HepG2 (cell line): ENCODE data around the gene TLCD1. TPM values are rescaled to one million over a fixed set of nuclear protein-coding genes. Genes with fewer than 3 reads are reported as not detected.

ENCODE experiments used
- ATRX ChIP-seq: sonication (generic); formaldehyde crosslinking; IDR thresholded peaks from 2 replicates; pipeline ENCODE4 v1.4.0; 2020; ENCODE audit warnings: missing genetic modification reagents, borderline replicate concordance
- ELF3 ChIP-seq: IDR thresholded peaks from 2 replicates; pipeline ENCODE4 v1.6.1; 2016; ENCODE audit warnings: missing genetic modification reagents, missing compliant biosample characterization
- EP300 ChIP-seq, 3 experiments: sonication (generic) in 1 of 3; formaldehyde crosslinking in 1 of 3; IDR thresholded peaks; 2 replicates each; pipeline versions ENCODE4 v1.5.1 to v1.6.1; 2011 to 2020; ENCODE audit warnings: low read depth in 2 of 3, low read length in 2 of 3, borderline replicate concordance in 1 of 3, improper control_type of control experiment in 1 of 3, mild to moderate bottlenecking in 1 of 3, missing genetic modification reagents in 1 of 3, moderate library complexity in 1 of 3
- HDAC6 ChIP-seq: fragments of 200-600 bp; sonication (generic); IDR thresholded peaks from 2 replicates; pipeline ENCODE4 v1.7.0; 2017; ENCODE audit warnings: mild to moderate bottlenecking, antibody characterized with exemption, low read length, low read depth
- HHEX ChIP-seq: IDR thresholded peaks from 2 replicates; pipeline ENCODE4 v1.6.1; 2016; ENCODE audit warnings: control low read depth
- NCOR1 ChIP-seq: fragments of 200-600 bp; sonication (generic); IDR thresholded peaks from 2 replicates; pipeline ENCODE4 v1.7.0; 2017; ENCODE audit warnings: antibody characterized with exemption, low read length, borderline replicate concordance
- NFE2L2 ChIP-seq: fragments of 150-350 bp; IDR thresholded peaks from 2 replicates; pipeline ENCODE4 v1.6.1; 2014; ENCODE audit warnings: low read length
- NFKBIZ ChIP-seq: IDR thresholded peaks from 2 replicates; pipeline ENCODE4 v1.6.1; 2018; ENCODE audit warnings: missing genetic modification reagents, missing compliant biosample characterization
- PHF8 ChIP-seq: sonication (generic); formaldehyde crosslinking; IDR thresholded peaks from 2 replicates; pipeline ENCODE4 v1.5.0; 2020; ENCODE audit warnings: missing genetic modification reagents
- POGZ ChIP-seq: sonication (generic); formaldehyde crosslinking; IDR thresholded peaks from 2 replicates; pipeline ENCODE4 v1.4.0; 2020; ENCODE audit warnings: mild to moderate bottlenecking, missing genetic modification reagents
- RFX5 ChIP-seq: IDR thresholded peaks from 2 replicates; pipeline ENCODE4 v1.6.1; 2011; ENCODE audit warnings: low read depth, low read length, improper control_type of control experiment
- SOX6 ChIP-seq, 2 experiments: fragments of 450-650 bp in 1 of 2; sonication (generic) in 1 of 2; formaldehyde crosslinking in 1 of 2; IDR thresholded peaks; 2 replicates each; pipeline versions ENCODE4 v1.4.0 to v1.6.1; 2017 to 2020; ENCODE audit warnings: antibody characterized with exemption in 1 of 2, mild to moderate bottlenecking in 1 of 2, missing genetic modification reagents in 1 of 2
- SP140L ChIP-seq: sonication (generic); formaldehyde crosslinking; IDR thresholded peaks from 2 replicates; pipeline ENCODE4 v1.4.0; 2020; ENCODE audit warnings: missing genetic modification reagents, borderline replicate concordance
- ZFP90 ChIP-seq: sonication (generic); formaldehyde crosslinking; IDR thresholded peaks from 2 replicates; pipeline ENCODE4 v1.8.0; 2022; ENCODE audit warnings: missing genetic modification reagents, mild to moderate bottlenecking, inconsistent platforms, borderline replicate concordance
- ZFX ChIP-seq: sonication (generic); formaldehyde crosslinking; IDR thresholded peaks from 2 replicates; pipeline ENCODE4 v1.4.0; 2020; ENCODE audit warnings: mild to moderate bottlenecking, low read depth, missing genetic modification reagents, moderate library complexity
- ZNF33A ChIP-seq: sonication (generic); formaldehyde crosslinking; IDR thresholded peaks from 2 replicates; pipeline ENCODE4 v1.5.1; 2020; ENCODE audit warnings: missing genetic modification reagents, mild to moderate bottlenecking, moderate library complexity, borderline replicate concordance
- ZNF605 ChIP-seq: sonication (generic); formaldehyde crosslinking; IDR thresholded peaks from 2 replicates; pipeline ENCODE4 v1.8.0; 2022; ENCODE audit warnings: mild to moderate bottlenecking, missing genetic modification reagents
- ZSCAN21 ChIP-seq: sonication (generic); formaldehyde crosslinking; IDR thresholded peaks from 2 replicates; pipeline ENCODE4 v1.8.0; 2022; ENCODE audit warnings: mild to moderate bottlenecking, missing genetic modification reagents, moderate library complexity, borderline replicate concordance
- polyA plus RNA-seq, 8 experiments: library from polyadenylated mRNA; depleted of rRNA in 3 of 8; stranded (reverse) in 7 of 8; unstranded in 1 of 8; fragments of >200 nt; fragmentation: Illumina TruSeq in 4 of 8; extraction: Trizol in 4 of 8; gene quantifications; 2 replicates each; pipeline versions ENCODE4 v1.2.1 to v1.2.3, GENCODE V29; 2011 to 2016; ENCODE audit warnings: low read depth in 4 of 8, missing spikeins in 1 of 8, mixed read lengths in 1 of 8; ENCODE audit not compliant: insufficient read depth in 1 of 8
- total RNA-seq, 5 experiments: library from RNA; depleted of rRNA; stranded (reverse); fragments of >200 nt; fragmentation: Illumina TruSeq; extraction: Trizol; gene quantifications; 2 replicates each; pipeline ENCODE4 v1.2.3, GENCODE V29; 2016; ENCODE audit warnings: low read depth in 1 of 5
- TF ChIP-seq, protein P1 (sequence below): sonication (generic); formaldehyde crosslinking; IDR thresholded peaks from 2 replicates; pipeline ENCODE4 v1.4.0; 2020; ENCODE audit warnings: missing genetic modification reagents
- TF ChIP-seq, protein P2 (sequence below): fragments of 450-650 bp; IDR thresholded peaks from 2 replicates; pipeline ENCODE4 v1.6.1; 2016
- TF ChIP-seq, protein P3 (sequence below): sonication (generic); formaldehyde crosslinking; IDR thresholded peaks from 2 replicates; pipeline ENCODE4 v1.4.0; 2020; ENCODE audit warnings: missing genetic modification reagents, mild to moderate bottlenecking, borderline replicate concordance

Gene TLCD1
- total and polyA plus RNA-seq, 2 of the 13 experiments (the other 11 are each of a cell fraction or from before 2014, with no cell fraction given), result 14.9 to 19.6 TPM

DNA sequence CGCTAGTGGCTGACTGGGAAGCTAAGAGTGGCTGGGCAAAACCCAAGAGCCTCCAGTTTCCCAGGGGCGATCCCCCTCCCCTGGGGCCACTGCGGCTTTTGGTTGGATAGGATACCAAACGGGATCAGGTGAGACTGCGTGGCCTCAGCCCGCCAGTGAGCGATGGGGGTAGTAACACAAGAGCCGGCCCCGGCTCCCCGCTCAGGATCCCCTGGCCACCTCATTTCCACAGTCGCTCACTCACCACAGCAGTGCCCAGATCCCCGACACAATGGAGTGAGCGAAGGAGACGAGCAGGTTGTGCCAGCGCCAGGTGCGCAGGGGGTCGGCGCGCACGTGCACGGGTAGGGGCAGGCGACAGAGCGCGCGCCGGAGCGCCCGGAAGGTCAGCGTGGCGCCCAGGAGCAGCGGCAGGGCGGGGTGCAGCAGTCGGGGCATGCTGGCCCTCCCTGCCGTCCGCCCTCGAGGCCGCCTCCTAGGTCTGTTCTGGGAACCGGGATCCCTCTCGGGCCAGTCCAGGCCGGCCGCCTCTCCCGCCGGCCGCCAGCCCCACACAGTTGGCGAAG, 290 bp downstream of the TLCD1 start (continued):
- TF ChIP-seq ZFP90 (CRISPR knock-in tag) (no peak; the same call in 1 of the 2 replicates), ATRX (CRISPR knock-in tag) (no peak), NCOR1 (no peak), HHEX (CRISPR knock-in tag) (no peak), SOX6 (IDR thresholded peaks at IDR 0.05) (no peak), SOX6 (CRISPR knock-in tag; IDR thresholded peaks at IDR 0.05) (peak; percentile 54), ZNF33A (CRISPR knock-in tag) (no peak), EP300 (IDR thresholded peaks at IDR 0.05; ENCODE audit: low read depth in 2 of 2, low read length in 2 of 2) (no peak), EP300 (CRISPR knock-in tag; IDR thresholded peaks at IDR 0.05; ENCODE audit: borderline replicate concordance) (peak; percentile 10; the same call in 1 of the 2 replicates), ZFX (CRISPR knock-in tag) (peak; percentile 79), RFX5 (no peak), ZSCAN21 (CRISPR knock-in tag) (peak; percentile 96; the same call in 1 of the 2 replicates), NFKBIZ (CRISPR knock-in tag) (no peak), SP140L (CRISPR knock-in tag) (0 out of 2 replicates have a peak, but pooled peaks have one; percentile 22), HDAC6 (no peak), PHF8 (peak; percentile 45; the same call in 1 of the 2 replicates), NFE2L2 (no peak), ZNF605 (CRISPR knock-in tag) (0 out of 2 replicates have a peak, but pooled peaks have one; percentile 66), ELF3 (CRISPR knock-in tag) (0 out of 2 replicates have a peak, but pooled peaks have one; percentile 47), POGZ (CRISPR knock-in tag) (no peak; the same call in none of the 2 replicates)
- TF ChIP-seq, protein P1, sequence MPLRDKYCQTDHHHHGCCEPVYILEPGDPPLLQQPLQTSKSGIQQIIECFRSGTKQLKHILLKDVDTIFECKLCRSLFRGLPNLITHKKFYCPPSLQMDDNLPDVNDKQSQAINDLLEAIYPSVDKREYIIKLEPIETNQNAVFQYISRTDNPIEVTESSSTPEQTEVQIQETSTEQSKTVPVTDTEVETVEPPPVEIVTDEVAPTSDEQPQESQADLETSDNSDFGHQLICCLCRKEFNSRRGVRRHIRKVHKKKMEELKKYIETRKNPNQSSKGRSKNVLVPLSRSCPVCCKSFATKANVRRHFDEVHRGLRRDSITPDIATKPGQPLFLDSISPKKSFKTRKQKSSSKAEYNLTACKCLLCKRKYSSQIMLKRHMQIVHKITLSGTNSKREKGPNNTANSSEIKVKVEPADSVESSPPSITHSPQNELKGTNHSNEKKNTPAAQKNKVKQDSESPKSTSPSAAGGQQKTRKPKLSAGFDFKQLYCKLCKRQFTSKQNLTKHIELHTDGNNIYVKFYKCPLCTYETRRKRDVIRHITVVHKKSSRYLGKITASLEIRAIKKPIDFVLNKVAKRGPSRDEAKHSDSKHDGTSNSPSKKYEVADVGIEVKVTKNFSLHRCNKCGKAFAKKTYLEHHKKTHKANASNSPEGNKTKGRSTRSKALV (CRISPR knock-in tag), result peak; percentile 87; the same call in 1 of the 2 replicates
- TF ChIP-seq, protein P2, sequence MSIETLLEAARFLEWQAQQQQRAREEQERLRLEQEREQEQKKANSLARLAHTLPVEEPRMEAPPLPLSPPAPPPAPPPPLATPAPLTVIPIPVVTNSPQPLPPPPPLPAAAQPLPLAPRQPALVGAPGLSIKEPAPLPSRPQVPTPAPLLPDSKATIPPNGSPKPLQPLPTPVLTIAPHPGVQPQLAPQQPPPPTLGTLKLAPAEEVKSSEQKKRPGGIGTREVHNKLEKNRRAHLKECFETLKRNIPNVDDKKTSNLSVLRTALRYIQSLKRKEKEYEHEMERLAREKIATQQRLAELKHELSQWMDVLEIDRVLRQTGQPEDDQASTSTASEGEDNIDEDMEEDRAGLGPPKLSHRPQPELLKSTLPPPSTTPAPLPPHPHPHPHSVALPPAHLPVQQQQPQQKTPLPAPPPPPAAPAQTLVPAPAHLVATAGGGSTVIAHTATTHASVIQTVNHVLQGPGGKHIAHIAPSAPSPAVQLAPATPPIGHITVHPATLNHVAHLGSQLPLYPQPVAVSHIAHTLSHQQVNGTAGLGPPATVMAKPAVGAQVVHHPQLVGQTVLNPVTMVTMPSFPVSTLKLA, result peak; percentile 42; the same call in 1 of the 2 replicates
- TF ChIP-seq, protein P3, sequence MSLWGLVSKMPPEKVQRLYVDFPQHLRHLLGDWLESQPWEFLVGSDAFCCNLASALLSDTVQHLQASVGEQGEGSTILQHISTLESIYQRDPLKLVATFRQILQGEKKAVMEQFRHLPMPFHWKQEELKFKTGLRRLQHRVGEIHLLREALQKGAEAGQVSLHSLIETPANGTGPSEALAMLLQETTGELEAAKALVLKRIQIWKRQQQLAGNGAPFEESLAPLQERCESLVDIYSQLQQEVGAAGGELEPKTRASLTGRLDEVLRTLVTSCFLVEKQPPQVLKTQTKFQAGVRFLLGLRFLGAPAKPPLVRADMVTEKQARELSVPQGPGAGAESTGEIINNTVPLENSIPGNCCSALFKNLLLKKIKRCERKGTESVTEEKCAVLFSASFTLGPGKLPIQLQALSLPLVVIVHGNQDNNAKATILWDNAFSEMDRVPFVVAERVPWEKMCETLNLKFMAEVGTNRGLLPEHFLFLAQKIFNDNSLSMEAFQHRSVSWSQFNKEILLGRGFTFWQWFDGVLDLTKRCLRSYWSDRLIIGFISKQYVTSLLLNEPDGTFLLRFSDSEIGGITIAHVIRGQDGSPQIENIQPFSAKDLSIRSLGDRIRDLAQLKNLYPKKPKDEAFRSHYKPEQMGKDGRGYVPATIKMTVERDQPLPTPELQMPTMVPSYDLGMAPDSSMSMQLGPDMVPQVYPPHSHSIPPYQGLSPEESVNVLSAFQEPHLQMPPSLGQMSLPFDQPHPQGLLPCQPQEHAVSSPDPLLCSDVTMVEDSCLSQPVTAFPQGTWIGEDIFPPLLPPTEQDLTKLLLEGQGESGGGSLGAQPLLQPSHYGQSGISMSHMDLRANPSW (CRISPR knock-in tag), result peak; percentile 32
